ENCODE data around the gene UBL7. TPM values are rescaled to one million over a fixed set of nuclear protein-coding genes. Genes with fewer than 3 reads are reported as not detected.

Gene UBL7
- total and polyA plus RNA-seq, 2 of the 8 experiments (the other 6 are each of a cell fraction or from before 2014, with no cell fraction given) = 71.5 to 183 TPM

DNA sequence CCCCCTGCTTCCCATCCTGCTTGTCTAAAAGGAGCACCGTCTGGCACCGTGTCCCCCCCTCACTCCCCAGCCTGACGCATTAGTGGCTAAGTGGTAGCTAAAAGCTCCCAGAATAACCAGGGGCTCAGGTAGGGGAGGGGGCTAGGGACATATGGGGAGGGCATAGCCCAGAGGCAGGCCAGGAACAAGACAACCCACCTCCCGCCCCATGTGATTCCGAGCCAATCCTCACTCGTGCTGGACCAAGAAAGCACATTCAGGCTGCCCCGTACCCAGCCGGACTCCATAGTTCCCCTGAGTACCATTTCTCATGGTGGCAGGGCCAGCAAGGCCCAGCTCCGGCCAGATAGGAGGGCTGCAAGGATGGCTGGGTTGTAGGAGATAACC lies 38.7 kb downstream of the UBL7 start:
- no peak overlapping the region for H3K4ac ChIP-seq (replicated peaks; ENCODE audit: insufficient read length, low read depth, low read length)
- no peaks in the 10 kb centered on the region for H3K23me2 ChIP-seq (ENCODE audit: low read depth, low read length)
- no peak for TF ChIP-seq SIX5 (IDR thresholded peaks at IDR 0.05; ENCODE audit: low read depth, low read length)
- H3K14ac ChIP-seq (ENCODE audit: insufficient read length) = no peak overlapping the region
- POLR2A ChIA-PET (ENCODE audit: partially characterized antibody) = interaction anchor here (0.6 to 2.1 kb wide), 3 partner anchors 10 to 128 kb away, joined by 3 to 8 read pairs (median 4); partner anchors contain the start of gene SEMA7A
- H3K9ac ChIP-seq (replicated peaks in 1 of 4; ENCODE audit: extremely low read depth in 1 of 4, low read depth in 3 of 4, low read length in 3 of 4) = no peak overlapping the region
- H3K27ac ChIP-seq (ENCODE audit: low read depth, low read length) = no peak overlapping the region
- H3K4me2 ChIP-seq (ENCODE audit: insufficient read depth in 1 of 2, low read depth in 2 of 2, low read length in 2 of 2) = no peak overlapping the region; a peak in 1 of 4 replicates
- H4K5ac ChIP-seq (ENCODE audit: insufficient read length, low read depth, low read length) = no peak overlapping the region
- H2BK12ac ChIP-seq (ENCODE audit: low read depth, low read length) = peak overlapping the region; percentile 71; the same call in 1 of the 2 replicates
- no peaks in the 10 kb centered on the region for H3K9me3 ChIP-seq (ENCODE audit: insufficient read depth in 2 of 2, low read depth in 1 of 2, low read length in 1 of 2)
- H2BK120ac ChIP-seq (replicated peaks; ENCODE audit: low read depth, low read length) = peak overlapping the region; percentile 47
- DNase-seq (ENCODE audit: low read depth in 1 of 2, low spot score in 2 of 2) (no peak), FAIRE-seq (no peak)
- H2BK15ac ChIP-seq (ENCODE audit: low read length) = peak overlapping the region; percentile 100; the same call in 1 of the 2 replicates
- peaks cover 6 to 19% of the 10 kb centered on the region in 2 experiments for H4K20me1 ChIP-seq (replicated peaks in 1 of 2; ENCODE audit: control insufficient read depth in 1 of 2, insufficient read depth in 2 of 2, low read length in 2 of 2)
- H2AFZ ChIP-seq (ENCODE audit: low read length) = no peak overlapping the region
- peak overlapping the region; percentile 48; the same call in 1 of the 2 replicates for H3K18ac ChIP-seq (ENCODE audit: extremely low read depth, low read length)
- no peak overlapping the region for H3K23ac ChIP-seq (ENCODE audit: insufficient read length)
- peak overlapping the region; percentile 56 for H2AK5ac ChIP-seq (ENCODE audit: low read depth, low read length)
- H3K79me2 ChIP-seq (ENCODE audit: control insufficient read depth in 1 of 2, insufficient read depth in 2 of 2, low read length in 2 of 2) = 0 out of 4 replicates have a peak, but pooled peaks cover 0 to 6% of the 10 kb centered on the region in 2 experiments
- no peak overlapping the region for H3K4me3 ChIP-seq (ENCODE audit: extremely low read depth in 1 of 4, insufficient read depth in 2 of 4, low read depth in 3 of 4, low read length in 4 of 4)
- peak overlapping the region; percentile 28; the same call in 1 of the 2 replicates for H4K8ac ChIP-seq (ENCODE audit: extremely low read depth, insufficient read depth, low read length)
- peak overlapping the region; percentile 84 for H2BK5ac ChIP-seq (ENCODE audit: low read depth, low read length)
- H3K4me1 ChIP-seq (replicated peaks in 1 of 4; ENCODE audit: control insufficient read depth in 3 of 4, insufficient read depth in 4 of 4, low read length in 3 of 4) = peaks cover 7 to 27% (median 20%) of the 10 kb centered on the region in 4 experiments
- H3K56ac ChIP-seq (replicated peaks; ENCODE audit: insufficient read length, low read depth, low read length) = no peak overlapping the region
- peaks cover 9% of the 10 kb centered on the region for H3K79me1 ChIP-seq (ENCODE audit: low read depth, low read length)
- CTCF ChIA-PET (ENCODE audit: partially characterized antibody) = interaction anchor here (1.2 to 41.3 kb wide), 5 partner anchors 9 to 43 kb away, joined by 3 to 1311 read pairs (median 11); partner anchors contain the start of gene CYP11A1
- WGBS, 2 experiments (ENCODE audit: extremely low coverage in 1 of 2, insufficient coverage in 1 of 2, insufficient read length in 1 of 2, insufficient replicate concordance in 2 of 2, low coverage in 1 of 2, low lambda C conversion rate in 2 of 2, missing lambda C conversion rate in 1 of 2) = 72% methylated on average over 9 of the region's 9 CpGs; no CpG with 5 or more reads in 1 of the 2 experiments
- no peaks in the 10 kb centered on the region for H3K27me3 ChIP-seq (replicated peaks in 1 of 4; ENCODE audit: control insufficient read depth in 3 of 4, extremely low read depth in 1 of 4, insufficient read depth in 3 of 4, low read length in 3 of 4)
- H3K36me3 ChIP-seq (ENCODE audit: control insufficient read depth in 2 of 4, insufficient read depth in 4 of 4, low read length in 3 of 4) = no peaks in the 10 kb centered on the region
- peak overlapping the region; percentile 78 for H4K91ac ChIP-seq (replicated peaks; ENCODE audit: insufficient read length, low read length)
- H2BK20ac ChIP-seq (ENCODE audit: low read length) = peak overlapping the region; percentile 21; the same call in 1 of the 2 replicates

Measured in H1 (cell line).